Smooth muscle cell (in vitro differentiated cells): ENCODE results near the gene KRTAP3-1. TPM values are rescaled to one million over a fixed set of nuclear protein-coding genes. Genes with fewer than 3 reads are reported as not detected.
"Not testable (repeated sequence)": the region's sequence is repeated elsewhere in the genome, so short reads cannot be mapped to it uniquely, and the experiment has no call there.

Experiments
- DNase-seq: peaks from one replicate; lab custom pipeline; 2025; ENCODE audit not compliant: unreplicated experiment; lab: John Stamatoyannopoulos, UW
- H2AFZ ChIP-seq: fragments of 200-600 bp; sonication (generic); 2 replicates; pipeline ENCODE4 v1.6.0; 2016; ENCODE audit warnings: antibody characterized with exemption, low read depth, mild to moderate bottlenecking
- H3F3A ChIP-seq: fragments of 200-600 bp; sonication (generic); 2 replicates; pipeline ENCODE4 v1.6.0; 2017; ENCODE audit warnings: antibody characterized with exemption, low read depth
- H3K27ac ChIP-seq: fragments of 200-600 bp; sonication (generic); 2 replicates; pipeline ENCODE4 v1.5.1; 2016; ENCODE audit warnings: low read depth, mild to moderate bottlenecking
- H3K27me3 ChIP-seq: fragments of 200-600 bp; sonication (generic); 2 replicates; pipeline ENCODE4 v1.6.1; 2016; ENCODE audit warnings: low read depth, mild to moderate bottlenecking
- H3K36me3 ChIP-seq: fragments of 200-600 bp; sonication (generic); 2 replicates; pipeline ENCODE4 v1.5.1; 2016; ENCODE audit warnings: low read depth
- H3K4me1 ChIP-seq: fragments of 200-600 bp; sonication (generic); 2 replicates; pipeline ENCODE4 v1.5.1; 2016; ENCODE audit warnings: low read depth
- H3K4me2 ChIP-seq: fragments of 200-600 bp; sonication (generic); 2 replicates; pipeline ENCODE4 v1.6.0; 2016; ENCODE audit warnings: mild to moderate bottlenecking
- H3K4me3 ChIP-seq: fragments of 200-600 bp; sonication (generic); 2 replicates; pipeline ENCODE4 v1.5.1; 2016; ENCODE audit warnings: mild to moderate bottlenecking
- H3K79me2 ChIP-seq: fragments of 200-600 bp; sonication (generic); 2 replicates; pipeline ENCODE4 v1.6.0; 2016; ENCODE audit warnings: low read depth, mild to moderate bottlenecking
- H3K9ac ChIP-seq: fragments of 200-600 bp; sonication (generic); 2 replicates; pipeline ENCODE4 v1.6.0; 2016; ENCODE audit warnings: low read depth
- H3K9me3 ChIP-seq: fragments of 200-600 bp; sonication (generic); replicated peaks from 2 replicates; pipeline ENCODE4 v1.5.1; 2016; ENCODE audit warnings: low read depth
- H4K20me1 ChIP-seq: fragments of 200-600 bp; sonication (generic); 2 replicates; pipeline ENCODE4 v1.6.0; 2016; ENCODE audit warnings: low read depth
- WGBS: methylation state at CpG from one replicate; pipeline ENCODE4 v1.1.7; 2016; ENCODE audit warnings: low lambda C conversion rate; 5-methylcytosine and 5-hydroxymethylcytosine counted together
- polyA plus RNA-seq: library from polyadenylated mRNA; unstranded; fragments of >200 nt; fragmentation: Nextera tagmentation; extraction: Ambion mirVana; gene quantifications from 2 replicates; pipeline ENCODE4 v1.2.1, GENCODE V29; 2016
- total RNA-seq: library from RNA; depleted of rRNA; stranded (reverse); fragments of >200 nt; gene quantifications from 2 replicates; pipeline ENCODE4 v1.2.3, GENCODE V29; 2014
- TF ChIP-seq, protein P1 (sequence below): fragments of 200-600 bp; sonication (generic); IDR thresholded peaks from 2 replicates; pipeline ENCODE4 v1.5.1; 2017; ENCODE audit warnings: borderline replicate concordance, mild to moderate bottlenecking, antibody characterized with exemption; ENCODE audit not compliant: insufficient read depth, poor library complexity, severe bottlenecking

Gene KRTAP3-1
- total RNA-seq (0.49 and 1.5 TPM in 2 replicates), polyA plus RNA-seq (0.29 and 1.8 TPM in 2 replicates)

GRCh38 chr17:41008811-41009210 lies at the start of gene KRTAP3-1:
Gene KRTAP3-1 (minus strand): TSS chr17:41009128. CDS start chr17:41009074, 54 bp downstream.
- whole genome bisulfite sequencing = 78% methylated on average over 8 of the region's 8 CpGs

DNA sequence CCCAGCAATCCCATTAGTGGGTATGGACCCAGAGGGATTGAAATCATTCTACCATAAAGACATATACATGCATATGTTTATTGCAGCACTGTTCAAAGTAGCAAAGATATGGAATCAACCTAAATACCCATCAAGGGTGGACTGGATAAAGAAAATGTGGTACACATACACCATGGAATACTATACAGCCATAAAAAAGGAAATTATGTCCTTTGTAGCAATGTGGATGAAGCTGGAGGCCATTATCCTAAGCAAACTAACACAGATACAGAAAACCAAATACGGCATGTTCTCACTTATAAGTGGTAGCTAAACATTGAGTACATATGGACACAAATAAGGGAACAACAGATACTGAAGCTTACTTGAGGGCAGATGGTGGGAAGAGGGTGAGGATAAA lies 48.6 kb upstream of the KRTAP3-1 start:
- Histone ChIP-seq H3K4me2 (no peak overlapping the region), H3K9ac (no peak overlapping the region), H3K9me3 (no peaks in the 10 kb centered on the region), H3K36me3 (no peaks in the 10 kb centered on the region), H3K4me3 (no peak overlapping the region), H3K27me3 (no peaks in the 10 kb centered on the region), H3K27ac (no peak overlapping the region), H3F3A (peaks cover 3% of the 10 kb centered on the region), H3K4me1 (peaks cover 6% of the 10 kb centered on the region), H2AFZ (no peak overlapping the region), H4K20me1 (no peaks in the 10 kb centered on the region), H3K79me2 (no peaks in the 10 kb centered on the region)
- DNase-seq = no peak
- WGBS = 95% methylated on average over 1 of the region's 1 CpG
- TF ChIP-seq, protein P1, sequence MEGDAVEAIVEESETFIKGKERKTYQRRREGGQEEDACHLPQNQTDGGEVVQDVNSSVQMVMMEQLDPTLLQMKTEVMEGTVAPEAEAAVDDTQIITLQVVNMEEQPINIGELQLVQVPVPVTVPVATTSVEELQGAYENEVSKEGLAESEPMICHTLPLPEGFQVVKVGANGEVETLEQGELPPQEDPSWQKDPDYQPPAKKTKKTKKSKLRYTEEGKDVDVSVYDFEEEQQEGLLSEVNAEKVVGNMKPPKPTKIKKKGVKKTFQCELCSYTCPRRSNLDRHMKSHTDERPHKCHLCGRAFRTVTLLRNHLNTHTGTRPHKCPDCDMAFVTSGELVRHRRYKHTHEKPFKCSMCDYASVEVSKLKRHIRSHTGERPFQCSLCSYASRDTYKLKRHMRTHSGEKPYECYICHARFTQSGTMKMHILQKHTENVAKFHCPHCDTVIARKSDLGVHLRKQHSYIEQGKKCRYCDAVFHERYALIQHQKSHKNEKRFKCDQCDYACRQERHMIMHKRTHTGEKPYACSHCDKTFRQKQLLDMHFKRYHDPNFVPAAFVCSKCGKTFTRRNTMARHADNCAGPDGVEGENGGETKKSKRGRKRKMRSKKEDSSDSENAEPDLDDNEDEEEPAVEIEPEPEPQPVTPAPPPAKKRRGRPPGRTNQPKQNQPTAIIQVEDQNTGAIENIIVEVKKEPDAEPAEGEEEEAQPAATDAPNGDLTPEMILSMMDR = no peak

More at GRCh38 chr17:41008811-41009210, at the start of gene KRTAP3-1:
- Histone ChIP-seq H4K20me1 (no peaks in the 10 kb centered on the region), H3K36me3 (no peaks in the 10 kb centered on the region), H3K9ac (no peak within 1 kb of the TSS), H3K4me2 (no peak within 1 kb of the TSS), H3K4me1 (peaks cover 5% of the 10 kb centered on the region), H3K27me3 (peaks cover 4% of the 10 kb centered on the region), H2AFZ (no peak within 1 kb of the TSS), H3K27ac (no peak within 1 kb of the TSS), H3K79me2 (no peaks in the 10 kb centered on the region), H3K4me3 (no peak within 1 kb of the TSS), H3F3A (no peaks in the 10 kb centered on the region), H3K9me3 (no peaks in the 10 kb centered on the region)
- TF ChIP-seq, protein P1 = no peak
- no peak for DNase-seq

- not testable (repeated sequence) for H3K4me3 ChIP-seq, H3F3A ChIP-seq, H4K20me1 ChIP-seq, H3K4me2 ChIP-seq, H3K4me1 ChIP-seq, H2AFZ ChIP-seq, H3K9me3 ChIP-seq, DNase-seq, H3K27ac ChIP-seq, H3K36me3 ChIP-seq, H3K9ac ChIP-seq, H3K79me2 ChIP-seq, H3K27me3 ChIP-seq
- 87% methylated on average over 1 of the region's 6 CpGs for WGBS
Observed at GRCh38 chr17:41055130-41055529, 46.2 kb upstream of the KRTAP3-1 start, which contains the start of gene KRTAP2-2. Gene KRTAP2-2 (minus strand): TSS chr17:41055230. CDS start chr17:41055211, 19 bp downstream.

DNA sequence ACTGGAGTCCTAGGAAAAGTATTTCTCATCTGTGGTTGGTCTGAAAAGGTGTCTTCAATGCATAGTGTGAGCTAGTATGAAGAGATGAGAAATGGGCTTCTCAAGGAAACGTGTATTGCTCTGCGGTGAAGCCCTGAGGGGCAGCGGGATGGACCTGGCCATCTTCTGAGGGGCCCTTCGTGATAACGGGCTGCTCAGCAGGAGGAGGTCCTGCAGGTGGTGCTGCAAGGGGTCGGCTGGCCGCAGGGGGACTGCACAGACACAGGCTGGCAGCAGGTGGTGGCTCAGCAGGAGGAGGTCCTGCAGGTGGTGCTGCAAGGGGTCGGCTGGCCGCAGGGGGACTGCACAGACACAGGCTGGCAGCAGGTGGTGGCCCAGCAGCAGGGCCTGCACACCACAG lies 45.6 kb upstream of the KRTAP3-1 start:
- H3K4me2 ChIP-seq, H3F3A ChIP-seq, H3K4me1 ChIP-seq, H3K9me3 ChIP-seq, DNase-seq, H3K36me3 ChIP-seq, H3K4me3 ChIP-seq, H3K27ac ChIP-seq, H3K79me2 ChIP-seq, H3K27me3 ChIP-seq, H3K9ac ChIP-seq, H2AFZ ChIP-seq, H4K20me1 ChIP-seq: not testable (repeated sequence)
- 92% methylated on average over 7 of the region's 9 CpGs for WGBS

DNA sequence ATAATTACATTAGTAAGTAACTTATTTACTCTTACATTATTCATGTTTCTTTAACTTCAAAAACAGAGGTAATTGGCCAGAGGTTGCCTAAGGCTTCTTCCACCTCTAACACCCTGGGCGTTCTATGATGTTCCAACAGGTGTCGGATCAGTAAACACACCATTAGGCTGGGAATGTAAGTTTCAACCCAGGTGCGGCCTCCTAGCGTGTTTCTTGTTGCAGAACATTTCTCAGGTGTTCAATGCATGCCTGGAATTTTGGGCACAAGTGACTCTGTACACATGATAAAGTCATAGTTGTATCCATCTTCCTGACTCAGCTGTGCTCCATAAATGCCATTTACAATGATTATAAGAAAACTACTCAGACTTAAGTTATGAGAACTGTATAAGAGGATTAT lies 45.1 kb upstream of the KRTAP3-1 start:
- TF ChIP-seq, protein P1 = no peak
- Histone ChIP-seq H3K4me3 (no peak overlapping the region), H3K9ac (no peak overlapping the region), H3K27me3 (no peaks in the 10 kb centered on the region), H3K27ac (no peak overlapping the region), H3K4me2 (no peak overlapping the region), H3F3A (no peaks in the 10 kb centered on the region), H2AFZ (no peak overlapping the region), H3K79me2 (no peaks in the 10 kb centered on the region), H3K9me3 (no peaks in the 10 kb centered on the region), H4K20me1 (no peaks in the 10 kb centered on the region), H3K36me3 (no peaks in the 10 kb centered on the region), H3K4me1 (no peaks in the 10 kb centered on the region)
- WGBS = 74% methylated on average over 4 of the region's 4 CpGs
- DNase-seq = no peak
